ENCODE measurements around the gene PRIMPOL.

DNA sequence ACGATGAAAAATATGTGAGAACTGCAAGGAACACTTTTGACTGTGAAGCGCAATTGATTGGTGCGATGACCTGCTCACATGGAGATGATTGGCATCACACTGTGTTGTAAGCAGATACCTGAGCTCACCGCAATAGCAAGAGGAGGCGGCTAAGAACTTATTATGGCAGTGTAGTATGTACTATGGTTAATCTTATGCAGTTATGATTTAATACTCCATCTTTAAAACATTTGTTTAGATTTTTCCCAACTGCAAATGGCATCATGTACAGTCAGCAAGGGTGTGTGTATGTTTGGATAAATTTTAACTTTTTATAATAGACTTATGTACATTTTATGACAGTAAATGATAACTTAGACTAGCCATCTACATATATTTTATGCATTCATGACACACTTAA is 25.5 kb downstream of the PRIMPOL start:
- TF ChIP-seq, protein P1, sequence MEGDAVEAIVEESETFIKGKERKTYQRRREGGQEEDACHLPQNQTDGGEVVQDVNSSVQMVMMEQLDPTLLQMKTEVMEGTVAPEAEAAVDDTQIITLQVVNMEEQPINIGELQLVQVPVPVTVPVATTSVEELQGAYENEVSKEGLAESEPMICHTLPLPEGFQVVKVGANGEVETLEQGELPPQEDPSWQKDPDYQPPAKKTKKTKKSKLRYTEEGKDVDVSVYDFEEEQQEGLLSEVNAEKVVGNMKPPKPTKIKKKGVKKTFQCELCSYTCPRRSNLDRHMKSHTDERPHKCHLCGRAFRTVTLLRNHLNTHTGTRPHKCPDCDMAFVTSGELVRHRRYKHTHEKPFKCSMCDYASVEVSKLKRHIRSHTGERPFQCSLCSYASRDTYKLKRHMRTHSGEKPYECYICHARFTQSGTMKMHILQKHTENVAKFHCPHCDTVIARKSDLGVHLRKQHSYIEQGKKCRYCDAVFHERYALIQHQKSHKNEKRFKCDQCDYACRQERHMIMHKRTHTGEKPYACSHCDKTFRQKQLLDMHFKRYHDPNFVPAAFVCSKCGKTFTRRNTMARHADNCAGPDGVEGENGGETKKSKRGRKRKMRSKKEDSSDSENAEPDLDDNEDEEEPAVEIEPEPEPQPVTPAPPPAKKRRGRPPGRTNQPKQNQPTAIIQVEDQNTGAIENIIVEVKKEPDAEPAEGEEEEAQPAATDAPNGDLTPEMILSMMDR (IDR thresholded peaks at IDR 0.05): no peak
- TF ChIP-seq POLR2A (IDR thresholded peaks at IDR 0.05): no peak
